Measurements from ENCODE around the gene P3H2.

DNA sequence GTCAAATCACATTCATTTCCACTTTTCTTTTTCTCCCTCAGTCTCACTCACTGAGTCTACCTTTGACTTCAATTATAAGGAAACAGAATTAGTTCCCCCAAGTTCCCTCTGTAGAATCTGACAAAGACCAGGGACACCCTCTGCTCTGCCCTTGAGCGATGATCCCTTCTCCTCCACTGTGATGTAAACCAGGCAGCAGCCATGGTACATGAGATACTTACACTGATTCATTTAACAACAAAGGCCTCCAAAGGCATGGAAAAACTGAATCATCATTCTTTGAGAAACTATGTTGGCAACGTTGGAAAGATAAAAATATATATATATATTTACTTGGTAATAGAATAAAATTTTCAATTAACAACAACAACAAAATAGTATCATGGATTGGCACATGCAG, 84.1 kb downstream of the P3H2 start:
- TF ChIP-seq, protein P1, sequence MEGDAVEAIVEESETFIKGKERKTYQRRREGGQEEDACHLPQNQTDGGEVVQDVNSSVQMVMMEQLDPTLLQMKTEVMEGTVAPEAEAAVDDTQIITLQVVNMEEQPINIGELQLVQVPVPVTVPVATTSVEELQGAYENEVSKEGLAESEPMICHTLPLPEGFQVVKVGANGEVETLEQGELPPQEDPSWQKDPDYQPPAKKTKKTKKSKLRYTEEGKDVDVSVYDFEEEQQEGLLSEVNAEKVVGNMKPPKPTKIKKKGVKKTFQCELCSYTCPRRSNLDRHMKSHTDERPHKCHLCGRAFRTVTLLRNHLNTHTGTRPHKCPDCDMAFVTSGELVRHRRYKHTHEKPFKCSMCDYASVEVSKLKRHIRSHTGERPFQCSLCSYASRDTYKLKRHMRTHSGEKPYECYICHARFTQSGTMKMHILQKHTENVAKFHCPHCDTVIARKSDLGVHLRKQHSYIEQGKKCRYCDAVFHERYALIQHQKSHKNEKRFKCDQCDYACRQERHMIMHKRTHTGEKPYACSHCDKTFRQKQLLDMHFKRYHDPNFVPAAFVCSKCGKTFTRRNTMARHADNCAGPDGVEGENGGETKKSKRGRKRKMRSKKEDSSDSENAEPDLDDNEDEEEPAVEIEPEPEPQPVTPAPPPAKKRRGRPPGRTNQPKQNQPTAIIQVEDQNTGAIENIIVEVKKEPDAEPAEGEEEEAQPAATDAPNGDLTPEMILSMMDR (conservative IDR thresholded peaks at IDR 0.05 in 1 of 2, IDR thresholded peaks at IDR 0.05 in 1 of 2; ENCODE audit: extremely low read depth in 1 of 2, insufficient read depth in 1 of 2, low read depth in 1 of 2, low read length in 2 of 2): no peak
- no peak for TF ChIP-seq EZH2 (IDR thresholded peaks at IDR 0.05; ENCODE audit: borderline replicate concordance, low read length)

Measured in mammary epithelial cell (primary cell).